GM20431 (cell line): ENCODE data around the gene FBXO42.
"Not testable (repeated sequence)": the region's sequence is repeated elsewhere in the genome, so short reads cannot be mapped to it uniquely, and the experiment has no call there.

Experiments used
- in situ Hi-C: fragments of 300-500 bp; cut with MseI, MboI; formaldehyde crosslinking; loops from one replicate; pipeline ENCODE4 v1.15.0; 2020; ENCODE audit warnings: low sequenced_read_pairs; ENCODE audit not compliant: unreplicated experiment

The FBXO42 gene

DNA sequence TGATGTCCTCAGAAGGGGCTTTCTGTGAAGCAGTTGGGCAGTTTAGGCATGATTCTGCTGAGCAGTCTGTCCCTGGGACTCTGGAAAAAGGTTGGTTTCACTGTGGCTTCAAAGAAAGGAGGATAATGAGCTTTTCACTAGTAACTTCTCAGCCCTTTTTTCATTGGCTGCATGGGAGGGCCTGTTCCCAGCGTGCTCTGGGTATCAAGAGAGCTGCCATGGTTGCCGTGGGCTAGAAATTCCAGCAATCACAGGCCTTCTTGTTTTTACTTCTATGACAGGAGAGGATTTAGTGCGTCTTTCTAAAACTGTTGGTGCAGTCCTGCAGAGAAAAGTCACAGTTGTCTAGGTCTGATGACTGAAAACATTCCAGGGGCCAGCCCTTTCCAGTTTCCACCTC, 22.0 kb upstream of the FBXO42 start:
- in situ Hi-C loops = loop anchor here (25.0 kb wide), 1 partner anchor 287 kb away; no protein-coding TSS in a partner anchor

DNA sequence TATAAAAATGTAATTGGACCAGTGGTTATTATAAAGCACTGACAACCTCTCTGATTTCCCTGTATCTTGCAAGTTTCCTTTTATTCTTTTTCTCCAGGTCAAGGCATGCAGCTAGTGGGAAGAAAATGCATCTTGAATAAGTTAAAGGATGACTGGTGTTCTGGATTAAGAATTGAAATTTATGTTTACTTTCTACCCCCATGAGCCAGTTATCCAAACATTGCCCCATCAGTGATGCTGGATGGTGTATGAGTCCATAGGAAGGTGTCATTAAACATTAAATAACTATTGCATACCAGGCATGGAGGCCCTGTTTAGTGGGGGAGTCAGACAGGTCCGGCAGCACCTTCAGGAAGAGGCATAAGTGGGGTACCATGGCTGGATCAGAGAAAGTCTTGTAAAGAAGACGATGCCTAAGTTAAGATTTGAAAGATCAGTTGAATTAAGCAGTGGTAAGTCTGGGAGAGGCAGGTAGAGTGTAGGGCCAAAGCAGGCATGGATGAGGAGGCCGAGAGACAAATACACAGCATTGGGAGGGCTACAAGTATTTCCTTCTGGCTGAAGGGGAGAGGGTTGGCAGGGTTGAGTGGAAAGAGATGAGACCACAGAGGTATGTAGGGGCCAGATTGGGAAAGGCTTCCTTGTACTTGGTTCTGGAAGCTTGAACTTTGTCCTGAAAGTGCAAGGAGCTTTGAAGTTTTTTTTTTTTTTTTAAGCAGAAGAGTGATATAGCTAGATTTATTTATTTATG, 20.4 kb upstream of the FBXO42 start:
- in situ Hi-C loops = loop anchor here (25.0 kb wide), 1 partner anchor 285 kb away; no protein-coding TSS in a partner anchor

DNA sequence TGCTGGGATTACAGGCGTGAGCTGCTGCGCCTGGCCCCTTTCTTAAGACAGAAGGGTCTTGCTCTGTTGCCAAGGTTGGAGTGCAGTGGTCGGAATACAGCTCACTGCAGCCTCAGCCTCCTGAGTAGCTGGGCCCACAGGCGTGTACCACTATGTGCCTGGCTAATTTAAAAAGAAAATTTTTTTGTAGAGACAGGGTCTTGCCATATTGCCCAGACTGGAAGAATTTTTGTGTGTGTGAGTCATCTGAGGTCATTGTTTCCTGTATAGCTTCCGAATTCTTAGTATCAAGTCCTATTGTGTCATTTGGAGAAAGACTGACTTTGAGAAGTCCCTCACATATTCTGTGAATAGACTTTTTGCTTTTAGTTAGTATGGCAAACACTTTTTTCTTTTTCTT, 19.4 kb upstream of the FBXO42 start:
- in situ Hi-C loops = loop anchor here (25.0 kb wide), 1 partner anchor 284 kb away; no protein-coding TSS in a partner anchor

DNA sequence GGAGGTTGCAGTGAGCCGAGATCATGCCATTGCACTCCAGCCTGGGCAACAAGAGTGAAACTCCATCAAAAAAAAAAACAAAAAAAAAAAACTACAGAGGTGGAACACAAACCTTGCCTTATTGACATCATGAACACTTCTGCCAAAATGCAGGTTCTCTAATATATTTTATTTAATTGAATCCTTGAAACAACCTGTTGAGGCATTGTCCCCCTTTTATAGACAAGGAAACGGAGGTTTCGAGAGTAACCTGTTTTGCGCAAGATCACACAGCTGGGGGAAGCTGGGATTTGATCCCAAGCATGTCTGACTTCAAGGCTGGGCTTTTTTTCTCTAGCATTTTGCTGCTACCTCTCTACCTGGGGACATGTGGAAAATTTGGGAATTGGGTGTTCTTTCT, 17.5 kb upstream of the FBXO42 start:
- in situ Hi-C loops = loop anchor here (25.0 kb wide), 1 partner anchor 283 kb away; no protein-coding TSS in a partner anchor

DNA sequence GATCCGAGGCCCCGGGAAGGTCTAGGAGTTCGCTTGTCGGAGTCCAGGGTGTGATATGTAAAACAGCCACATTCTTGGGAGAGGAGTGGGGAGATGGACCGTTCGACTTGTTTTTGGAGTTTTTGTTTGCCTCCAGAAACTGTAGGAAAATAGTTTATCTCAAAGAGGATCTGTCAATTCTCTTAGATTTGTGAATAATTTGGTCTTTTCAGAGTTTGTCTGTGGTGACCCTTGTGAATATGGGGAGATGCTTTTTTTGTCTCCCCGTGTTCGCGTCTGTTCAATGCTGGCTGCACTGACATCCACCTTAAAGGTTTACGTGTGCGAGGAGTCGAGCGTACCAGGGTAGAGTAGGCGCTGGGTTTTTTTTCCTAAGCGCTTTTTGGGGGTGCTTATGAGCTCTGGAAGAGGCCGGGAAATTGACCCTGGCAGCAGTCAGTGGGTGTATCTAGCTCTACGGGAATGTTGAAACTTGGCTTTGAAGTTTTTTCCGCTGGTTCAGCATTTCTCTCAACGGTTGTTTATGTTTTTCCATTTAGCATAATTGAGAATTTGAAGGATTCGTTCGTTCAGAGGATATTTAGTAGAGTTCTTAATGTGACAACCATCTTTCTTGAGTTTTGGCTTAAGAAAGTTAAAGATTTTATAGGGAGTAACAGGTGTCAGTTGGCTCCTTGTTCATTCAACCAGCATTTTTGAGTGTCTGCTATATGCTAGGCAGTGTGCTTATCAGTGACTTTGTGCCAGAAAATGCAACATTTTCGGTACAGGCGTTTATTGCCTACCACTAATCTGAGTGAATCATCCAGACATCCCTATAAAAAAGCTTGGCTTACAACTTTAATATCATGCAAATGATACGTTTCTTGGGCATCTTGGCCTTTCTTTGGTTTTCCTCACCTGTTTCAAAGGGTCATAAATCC, 15.9 kb upstream of the FBXO42 start:
- in situ Hi-C loops = loop anchor here (25.0 kb wide), 1 partner anchor 281 kb away; no protein-coding TSS in a partner anchor

DNA sequence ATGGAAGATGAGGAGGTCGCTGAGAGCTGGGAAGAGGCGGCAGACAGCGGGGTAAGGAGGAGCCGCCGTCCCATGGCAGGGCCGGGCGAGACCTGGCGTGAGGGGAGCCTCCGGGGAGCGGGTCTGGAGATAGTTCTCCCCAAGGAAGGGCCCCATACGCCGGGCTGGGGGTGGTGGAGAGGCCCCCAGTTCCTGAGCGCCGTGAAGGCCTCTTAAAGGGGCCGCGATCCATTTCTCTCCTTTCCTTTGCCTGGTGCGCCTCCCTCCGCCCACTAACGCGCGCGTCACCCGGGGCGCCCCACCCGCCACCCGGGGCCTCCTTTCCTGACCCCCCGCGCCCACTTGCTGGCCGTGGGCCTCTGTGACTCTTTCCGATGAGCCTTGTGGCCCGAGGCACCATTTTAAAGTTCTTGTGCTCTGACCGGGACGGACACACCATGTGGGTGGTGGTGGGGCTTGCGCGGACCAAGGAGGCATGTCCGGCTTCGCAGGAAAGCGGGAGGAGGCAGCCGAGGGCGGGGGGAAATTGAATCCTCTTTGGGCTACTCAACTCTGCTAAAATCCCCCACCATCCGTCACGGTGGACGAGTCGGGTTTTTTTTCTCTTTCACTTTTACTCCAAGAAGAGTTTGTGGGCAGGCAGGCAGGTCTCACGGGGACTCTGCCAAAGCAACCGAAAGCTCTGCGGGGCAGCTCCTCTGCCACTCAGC, 15.1 kb upstream of the FBXO42 start:
- in situ Hi-C loops = loop anchor here (25.0 kb wide), 1 partner anchor 280 kb away; no protein-coding TSS in a partner anchor

DNA sequence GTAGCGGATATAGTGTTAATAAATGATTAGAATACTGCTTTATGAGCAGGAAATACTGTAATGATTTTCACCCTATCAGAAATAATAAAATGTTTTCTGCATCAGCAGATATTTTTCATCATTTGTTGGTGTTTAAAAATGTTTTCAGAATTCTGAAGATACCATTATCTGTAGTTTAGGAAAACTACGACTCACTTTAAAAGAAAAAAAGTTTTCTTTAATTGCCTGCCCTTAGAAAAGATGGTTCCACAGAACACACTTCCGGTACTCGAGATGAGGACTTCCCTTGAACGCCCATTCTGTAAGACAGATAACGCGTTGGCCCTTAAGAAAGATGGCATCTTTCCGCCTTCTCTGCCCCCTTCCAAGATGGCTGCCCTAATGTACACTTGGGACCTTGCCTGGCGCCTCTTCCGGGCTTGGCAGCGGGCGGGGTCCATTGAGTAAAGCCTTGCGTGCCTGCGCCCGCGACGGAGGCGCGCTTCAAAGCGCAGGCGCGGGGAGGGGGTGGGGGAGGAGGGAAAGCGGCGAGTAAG, 14.5 kb upstream of the FBXO42 start, which contains the start of gene SZRD1:
Gene SZRD1, plus strand, starts transcription at position 521 of the 536 bp plus-strand sequence. CDS start 16 bp downstream, outside the sequence.
- in situ Hi-C loops = loop anchor here (25.0 kb wide), 1 partner anchor 279 kb away; no protein-coding TSS in a partner anchor

DNA sequence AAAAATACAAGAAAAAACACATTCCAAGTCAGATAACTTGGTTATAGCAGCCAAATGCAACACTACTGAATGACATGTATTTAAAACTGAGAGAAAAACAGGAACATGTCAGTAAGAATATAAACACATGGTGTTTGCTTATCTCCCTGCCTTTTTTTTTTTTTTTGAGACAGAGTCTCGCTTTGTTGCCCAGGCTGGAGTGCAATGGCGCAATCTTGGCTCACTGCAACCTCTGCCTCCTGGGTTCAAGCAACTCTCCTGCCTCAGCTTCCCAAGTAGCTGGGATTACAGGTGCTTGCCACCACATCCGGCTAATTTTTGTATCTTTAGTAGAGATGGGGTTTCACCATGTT, 12.8 kb upstream of the FBXO42 start:
- in situ Hi-C loops = loop anchor here (25.0 kb wide), 1 partner anchor 278 kb away; no protein-coding TSS in a partner anchor

DNA sequence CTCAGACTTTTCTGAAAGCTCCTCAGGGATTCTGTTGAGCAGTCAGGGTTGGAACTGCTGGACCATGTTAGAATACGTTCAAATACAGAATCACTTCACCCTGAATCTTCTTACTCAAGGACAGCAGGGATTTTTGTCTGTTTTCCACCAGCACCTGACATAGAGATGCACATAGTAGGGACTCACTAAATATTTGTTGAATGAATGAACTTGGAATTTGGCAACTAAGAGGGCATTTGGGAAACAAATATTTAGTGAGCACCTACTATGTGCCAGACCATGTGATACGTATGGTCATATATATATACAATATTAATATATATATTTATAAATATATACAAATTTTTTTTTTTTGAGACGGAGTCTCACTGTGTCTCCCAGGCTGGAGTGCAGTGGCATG, 4.6 kb upstream of the FBXO42 start:
- in situ Hi-C loops = loop anchor here (25.0 kb wide), 1 partner anchor 270 kb away; no protein-coding TSS in a partner anchor

DNA sequence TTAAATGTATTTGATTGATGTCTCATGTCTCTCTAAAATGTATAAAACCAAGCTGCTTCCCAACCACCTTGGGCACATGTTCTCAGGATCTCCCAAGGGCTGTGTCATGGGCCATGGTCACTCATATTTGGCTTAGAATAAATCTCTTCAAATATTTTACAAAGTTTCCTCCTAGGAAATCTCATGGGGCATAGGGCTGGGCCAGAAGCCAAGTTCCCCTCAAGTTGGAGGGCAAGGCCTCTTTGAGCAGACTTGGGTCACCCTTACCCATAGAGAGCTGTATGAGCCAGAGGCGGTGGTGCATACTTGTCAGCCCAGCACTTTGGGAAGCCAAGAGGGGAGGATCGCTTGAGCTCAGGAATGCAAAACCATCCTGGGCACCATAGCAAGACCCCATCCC, 2.3 kb upstream of the FBXO42 start:
- in situ Hi-C loops = loop anchor here (25.0 kb wide), 1 partner anchor 267 kb away; no protein-coding TSS in a partner anchor

DNA sequence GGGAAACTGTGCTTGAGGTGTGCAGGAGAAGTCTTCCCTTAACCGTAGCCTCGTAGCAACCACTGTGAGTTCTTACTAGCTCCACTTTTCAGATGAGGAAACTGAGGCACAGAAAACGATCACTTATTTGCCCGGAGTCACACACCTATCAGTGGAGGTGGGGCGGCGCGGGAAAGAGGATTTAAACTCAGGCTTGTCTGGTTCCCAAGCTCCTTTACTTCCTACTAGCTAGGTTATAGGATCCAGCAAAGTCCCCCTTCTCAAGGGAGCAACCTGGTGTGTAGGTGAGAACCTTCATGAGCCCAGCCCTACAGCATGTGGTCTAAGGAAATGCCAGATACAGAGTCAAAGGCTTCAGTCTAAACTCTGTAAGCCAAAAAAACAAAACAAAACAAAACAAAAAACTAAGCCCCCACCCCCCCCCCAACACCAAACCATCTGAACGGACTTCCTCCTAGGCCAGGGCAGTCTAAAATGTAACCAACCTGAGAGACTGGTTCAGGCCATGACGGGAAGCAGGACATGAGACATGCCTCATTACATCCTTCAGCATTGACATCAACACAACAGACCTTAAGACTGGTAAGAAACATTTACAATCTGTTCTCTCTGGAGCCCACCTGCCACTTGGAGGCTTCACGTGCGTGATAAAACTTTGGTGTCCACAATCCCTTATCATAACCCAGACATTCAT, 709 bp upstream of the FBXO42 start:
- in situ Hi-C loops = loop anchor here (25.0 kb wide), 1 partner anchor 266 kb away; no protein-coding TSS in a partner anchor

DNA sequence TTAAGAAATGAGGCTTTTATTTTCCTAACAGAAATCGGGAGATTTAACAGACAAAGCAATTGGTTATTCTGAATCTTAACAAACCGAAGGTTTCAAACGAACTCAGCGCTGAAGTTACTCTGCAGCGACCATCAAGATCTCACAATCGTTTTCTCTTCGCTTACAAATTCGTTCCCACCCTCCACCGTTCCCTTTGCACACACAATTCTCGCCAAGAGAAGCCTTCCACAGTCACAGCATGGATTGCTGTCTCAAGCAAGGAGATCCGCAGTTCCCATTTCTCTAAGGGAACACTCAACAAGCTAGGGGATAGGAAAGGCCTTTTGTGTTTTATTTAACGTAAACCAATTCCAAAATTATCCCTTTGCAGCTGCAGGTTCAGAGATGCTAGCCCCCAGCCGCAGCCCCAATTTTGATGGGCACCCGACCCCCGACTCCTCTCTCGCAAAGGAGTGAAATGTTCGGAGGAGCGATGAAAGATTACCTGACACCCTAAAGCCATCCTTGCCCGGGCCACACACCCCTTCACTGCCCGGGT, 755 bp downstream of the FBXO42 start:
- in situ Hi-C loops = loop anchor here (25.0 kb wide), 1 partner anchor 264 kb away; no protein-coding TSS in a partner anchor

DNA sequence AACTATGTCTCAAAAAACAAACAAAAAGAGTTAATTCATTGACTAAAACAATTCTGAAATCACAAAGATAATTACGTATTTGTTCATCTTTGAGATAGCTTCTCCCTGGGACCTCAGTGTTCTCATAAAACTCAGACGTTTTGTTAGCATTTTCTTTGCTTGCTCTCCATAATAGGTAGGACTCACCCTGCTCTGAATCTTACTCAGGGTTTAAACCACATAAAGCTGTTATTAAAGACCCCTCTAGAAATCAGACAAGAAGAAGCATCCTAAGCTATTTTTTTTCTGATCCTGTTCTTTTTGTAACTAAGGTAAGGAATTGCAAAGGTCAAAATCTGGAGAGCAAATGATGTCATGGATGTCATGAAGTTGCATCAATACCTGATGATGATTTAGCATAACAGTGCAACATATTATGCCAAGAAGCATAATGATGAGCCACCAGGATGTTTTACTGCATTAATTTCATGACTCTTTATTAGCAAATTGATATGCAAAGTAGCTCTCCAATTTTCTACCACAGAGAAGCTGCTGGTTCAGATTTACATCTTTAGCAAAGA, 2.4 kb downstream of the FBXO42 start:
- in situ Hi-C loops = loop anchor here (25.0 kb wide), 1 partner anchor 263 kb away; no protein-coding TSS in a partner anchor

DNA sequence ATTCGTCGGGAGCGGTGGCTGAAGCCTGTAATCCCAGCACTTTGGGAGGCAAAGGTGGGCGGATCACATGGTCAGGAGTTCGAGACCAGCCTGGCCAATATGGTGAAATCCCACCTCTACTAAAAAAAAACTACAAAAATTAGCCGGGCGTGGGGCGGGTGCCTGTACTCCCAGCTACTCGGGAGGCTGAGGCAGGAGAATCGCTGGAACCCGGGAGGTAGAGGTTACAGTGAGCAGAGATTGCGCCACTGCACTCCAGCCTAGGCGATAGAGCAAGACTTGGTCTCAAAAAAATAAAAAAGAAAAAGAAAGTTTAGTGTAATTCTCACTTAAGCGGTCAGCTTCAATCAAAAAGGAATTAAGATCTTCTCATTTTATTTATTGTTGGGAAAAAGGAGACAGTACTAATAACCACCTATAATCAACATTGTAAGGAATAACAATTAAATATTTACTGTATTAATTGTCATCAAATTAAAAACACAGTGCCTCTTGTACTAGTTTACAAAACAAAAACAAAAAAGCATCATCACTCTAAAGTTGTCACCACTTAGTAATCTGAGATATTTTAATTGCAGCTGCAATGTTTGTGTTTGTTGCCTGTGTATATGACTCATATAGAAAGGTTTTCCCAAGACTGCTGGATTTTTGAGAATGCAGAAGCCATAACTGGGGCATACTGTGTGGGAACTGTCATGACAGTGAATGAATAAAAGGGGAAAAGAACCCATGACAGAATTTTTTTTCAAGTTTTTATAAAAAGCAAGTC, 3.7 kb downstream of the FBXO42 start:
- in situ Hi-C loops = no loop called here

DNA sequence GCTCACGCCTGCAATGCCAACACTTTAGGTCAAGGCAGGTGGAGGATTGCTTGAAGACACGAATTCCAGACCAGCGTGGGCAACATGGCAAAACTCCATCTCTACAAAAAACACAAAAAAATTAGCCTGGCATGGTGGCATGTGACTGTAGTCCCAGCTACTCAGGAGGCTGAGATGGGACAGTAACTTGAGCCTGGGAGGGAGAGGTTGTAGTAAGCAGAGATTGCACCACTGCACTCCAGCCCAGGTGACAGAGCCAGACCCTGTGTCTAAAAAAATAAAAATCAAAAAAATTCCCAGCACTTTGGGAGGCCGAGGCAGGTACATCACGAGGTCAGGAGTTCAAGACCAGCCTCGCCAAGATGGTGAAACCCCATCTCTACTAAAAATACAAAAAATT, 9.0 kb downstream of the FBXO42 start:
- in situ Hi-C loops = not testable (repeated sequence)

DNA sequence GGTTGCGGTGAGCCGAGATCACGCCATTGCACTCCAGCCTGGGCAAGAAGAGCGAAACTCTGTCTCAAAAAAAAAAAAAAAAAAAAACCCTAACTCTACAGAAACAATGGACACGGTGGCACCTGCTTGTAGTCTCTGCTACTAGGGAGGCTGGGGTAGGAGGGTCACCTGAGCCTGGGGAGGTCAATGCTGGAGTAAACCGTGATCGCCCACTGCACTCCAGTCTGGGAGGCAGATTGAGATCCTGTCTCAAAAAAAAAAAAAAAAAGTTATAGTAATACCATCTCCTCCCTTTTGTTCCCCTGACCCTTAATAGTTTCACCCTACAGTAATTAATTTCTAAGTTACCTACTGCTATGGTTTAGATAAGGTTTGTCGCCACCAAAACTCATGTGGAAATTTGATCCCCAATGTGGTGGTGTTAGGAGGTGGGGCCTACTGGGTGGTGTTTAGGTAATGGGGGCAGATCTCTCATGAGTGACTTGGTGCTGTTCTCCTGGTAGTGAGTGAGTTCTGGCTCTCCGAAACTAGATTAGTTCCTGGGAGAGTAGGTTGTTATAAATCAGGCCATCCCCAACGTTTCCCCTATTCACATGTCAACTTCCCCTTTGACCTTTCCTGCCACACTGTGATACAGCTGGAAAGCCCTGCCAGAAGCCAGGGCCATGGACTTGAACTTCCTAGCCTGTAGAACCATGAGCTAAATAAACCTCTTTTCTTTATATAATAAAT, 9.8 kb downstream of the FBXO42 start:
- in situ Hi-C loops = no loop called here

DNA sequence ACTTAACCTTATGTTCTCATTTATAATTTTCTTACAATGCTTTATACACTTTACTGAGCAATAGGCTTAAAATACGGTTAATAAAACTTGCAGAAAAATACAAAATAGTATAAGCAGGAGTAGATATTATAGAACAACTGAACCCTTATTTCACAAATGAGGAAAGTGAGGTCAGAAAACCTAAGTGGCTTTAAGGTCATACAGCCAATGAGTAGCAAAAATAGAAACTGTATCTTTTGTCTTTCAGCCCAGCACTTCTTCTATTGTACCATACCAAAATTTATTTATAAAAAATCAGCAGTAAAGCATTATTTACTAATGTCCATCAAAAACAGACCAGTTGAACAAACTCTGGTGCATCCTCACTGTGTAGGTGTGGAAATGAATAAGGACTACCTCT, 11.6 kb downstream of the FBXO42 start:
- in situ Hi-C loops = no loop called here
